Measurements from ENCODE around the gene SIRPB1.
"Not testable (repeated sequence)": the region's sequence is repeated elsewhere in the genome, so short reads cannot be mapped to it uniquely, and the experiment has no call there.

SIRPB1 gene

GRCh38 chr20:1616858-1617434 is 2.9 kb downstream of the SIRPB1 start:
- Histone ChIP-seq H3K27me3 (replicated peaks; ENCODE audit: control insufficient read depth, insufficient read depth, low read length, poor library complexity, severe bottlenecking) (no peaks in the 10 kb centered on the region), H3K4me1 (ENCODE audit: control insufficient read depth, insufficient read depth, low read length, poor library complexity, severe bottlenecking) (peaks cover 11% of the 10 kb centered on the region), H3K36me3 (ENCODE audit: control insufficient read depth, insufficient read depth, low read length) (no peaks in the 10 kb centered on the region), H3K27ac (ENCODE audit: insufficient read depth, low read length, poor library complexity, severe bottlenecking) (no peak overlapping the region), H3K4me3 (ENCODE audit: insufficient read depth, low read depth, low read length, poor library complexity, severe bottlenecking) (no peak overlapping the region), H3K9me3 (ENCODE audit: control insufficient read depth, low read length) (no peaks in the 10 kb centered on the region)
- no peak for DNase-seq

GRCh38 chr20:1610404-1610803 is 9.4 kb downstream of the SIRPB1 start:
- not testable (repeated sequence) for H3K9me3 ChIP-seq (ENCODE audit: control insufficient read depth, low read length); DNase-seq; H3K4me3 ChIP-seq (ENCODE audit: insufficient read depth, low read depth, low read length, poor library complexity, severe bottlenecking); H3K36me3 ChIP-seq (ENCODE audit: control insufficient read depth, insufficient read depth, low read length); H3K27me3 ChIP-seq (replicated peaks; ENCODE audit: control insufficient read depth, insufficient read depth, low read length, poor library complexity, severe bottlenecking); H3K27ac ChIP-seq (ENCODE audit: insufficient read depth, low read length, poor library complexity, severe bottlenecking); H3K4me1 ChIP-seq (ENCODE audit: control insufficient read depth, insufficient read depth, low read length, poor library complexity, severe bottlenecking)

- H3K4me3 ChIP-seq (ENCODE audit: insufficient read depth, low read depth, low read length, poor library complexity, severe bottlenecking); DNase-seq; H3K36me3 ChIP-seq (ENCODE audit: control insufficient read depth, insufficient read depth, low read length); H3K9me3 ChIP-seq (ENCODE audit: control insufficient read depth, low read length); H3K27me3 ChIP-seq (replicated peaks; ENCODE audit: control insufficient read depth, insufficient read depth, low read length, poor library complexity, severe bottlenecking); H3K27ac ChIP-seq (ENCODE audit: insufficient read depth, low read length, poor library complexity, severe bottlenecking); H3K4me1 ChIP-seq (ENCODE audit: control insufficient read depth, insufficient read depth, low read length, poor library complexity, severe bottlenecking): not testable (repeated sequence)
Measured at GRCh38 chr20:1608678-1609347, 11.0 kb downstream of the SIRPB1 start.

GRCh38 chr20:1600736-1601135 is 19.1 kb downstream of the SIRPB1 start:
- Histone ChIP-seq H3K27ac (ENCODE audit: insufficient read depth, low read length, poor library complexity, severe bottlenecking) (no peak overlapping the region), H3K27me3 (replicated peaks; ENCODE audit: control insufficient read depth, insufficient read depth, low read length, poor library complexity, severe bottlenecking) (no peaks in the 10 kb centered on the region), H3K4me1 (ENCODE audit: control insufficient read depth, insufficient read depth, low read length, poor library complexity, severe bottlenecking) (no peaks in the 10 kb centered on the region), H3K4me3 (ENCODE audit: insufficient read depth, low read depth, low read length, poor library complexity, severe bottlenecking) (no peak overlapping the region), H3K36me3 (ENCODE audit: control insufficient read depth, insufficient read depth, low read length) (no peaks in the 10 kb centered on the region), H3K9me3 (ENCODE audit: control insufficient read depth, low read length) (no peaks in the 10 kb centered on the region)
- DNase-seq = no peak

GRCh38 chr20:1595333-1595732 is 24.5 kb downstream of the SIRPB1 start:
- no peaks in the 10 kb centered on the region for H3K27me3 ChIP-seq (replicated peaks; ENCODE audit: control insufficient read depth, insufficient read depth, low read length, poor library complexity, severe bottlenecking)
- no peaks in the 10 kb centered on the region for H3K4me1 ChIP-seq (ENCODE audit: control insufficient read depth, insufficient read depth, low read length, poor library complexity, severe bottlenecking)
- H3K4me3 ChIP-seq (ENCODE audit: insufficient read depth, low read depth, low read length, poor library complexity, severe bottlenecking) = no peak overlapping the region
- DNase-seq = no peak
- H3K27ac ChIP-seq (ENCODE audit: insufficient read depth, low read length, poor library complexity, severe bottlenecking) = no peak overlapping the region
- no peaks in the 10 kb centered on the region for H3K36me3 ChIP-seq (ENCODE audit: control insufficient read depth, insufficient read depth, low read length)
- no peaks in the 10 kb centered on the region for H3K9me3 ChIP-seq (ENCODE audit: control insufficient read depth, low read length)

GRCh38 chr20:1588533-1589460 is 31.0 kb downstream of the SIRPB1 start:
- Histone ChIP-seq H3K36me3 (ENCODE audit: control insufficient read depth, insufficient read depth, low read length) (no peaks in the 10 kb centered on the region), H3K4me3 (ENCODE audit: insufficient read depth, low read depth, low read length, poor library complexity, severe bottlenecking) (no peak overlapping the region), H3K9me3 (ENCODE audit: control insufficient read depth, low read length) (no peaks in the 10 kb centered on the region), H3K4me1 (ENCODE audit: control insufficient read depth, insufficient read depth, low read length, poor library complexity, severe bottlenecking) (no peaks in the 10 kb centered on the region), H3K27me3 (replicated peaks; ENCODE audit: control insufficient read depth, insufficient read depth, low read length, poor library complexity, severe bottlenecking) (no peaks in the 10 kb centered on the region), H3K27ac (ENCODE audit: insufficient read depth, low read length, poor library complexity, severe bottlenecking) (no peak overlapping the region)
- no peak for DNase-seq

- Histone ChIP-seq H3K27me3 (replicated peaks; ENCODE audit: control insufficient read depth, insufficient read depth, low read length, poor library complexity, severe bottlenecking) (no peaks in the 10 kb centered on the region), H3K27ac (ENCODE audit: insufficient read depth, low read length, poor library complexity, severe bottlenecking) (no peak overlapping the region), H3K4me1 (ENCODE audit: control insufficient read depth, insufficient read depth, low read length, poor library complexity, severe bottlenecking) (no peaks in the 10 kb centered on the region), H3K4me3 (ENCODE audit: insufficient read depth, low read depth, low read length, poor library complexity, severe bottlenecking) (no peak overlapping the region), H3K9me3 (ENCODE audit: control insufficient read depth, low read length) (no peaks in the 10 kb centered on the region), H3K36me3 (ENCODE audit: control insufficient read depth, insufficient read depth, low read length) (no peaks in the 10 kb centered on the region)
- DNase-seq = no peak
Measured at GRCh38 chr20:1587781-1588532, 31.9 kb downstream of the SIRPB1 start.

- no peak overlapping the region for H3K27ac ChIP-seq (ENCODE audit: insufficient read depth, low read length, poor library complexity, severe bottlenecking)
- H3K9me3 ChIP-seq (ENCODE audit: control insufficient read depth, low read length) = no peaks in the 10 kb centered on the region
- no peaks in the 10 kb centered on the region for H3K4me1 ChIP-seq (ENCODE audit: control insufficient read depth, insufficient read depth, low read length, poor library complexity, severe bottlenecking)
- H3K36me3 ChIP-seq (ENCODE audit: control insufficient read depth, insufficient read depth, low read length) = no peaks in the 10 kb centered on the region
- DNase-seq = no peak
- H3K4me3 ChIP-seq (ENCODE audit: insufficient read depth, low read depth, low read length, poor library complexity, severe bottlenecking) = no peak overlapping the region
- H3K27me3 ChIP-seq (replicated peaks; ENCODE audit: control insufficient read depth, insufficient read depth, low read length, poor library complexity, severe bottlenecking) = no peaks in the 10 kb centered on the region
Measured at GRCh38 chr20:1579488-1579887, 40.3 kb downstream of the SIRPB1 start.

GRCh38 chr20:1577906-1578305 is 41.9 kb downstream of the SIRPB1 start:
- no peak for DNase-seq
- no peaks in the 10 kb centered on the region for H3K4me1 ChIP-seq (ENCODE audit: control insufficient read depth, insufficient read depth, low read length, poor library complexity, severe bottlenecking)
- H3K27ac ChIP-seq (ENCODE audit: insufficient read depth, low read length, poor library complexity, severe bottlenecking) = no peak overlapping the region
- H3K36me3 ChIP-seq (ENCODE audit: control insufficient read depth, insufficient read depth, low read length) = no peaks in the 10 kb centered on the region
- no peaks in the 10 kb centered on the region for H3K9me3 ChIP-seq (ENCODE audit: control insufficient read depth, low read length)
- no peaks in the 10 kb centered on the region for H3K27me3 ChIP-seq (replicated peaks; ENCODE audit: control insufficient read depth, insufficient read depth, low read length, poor library complexity, severe bottlenecking)
- no peak overlapping the region for H3K4me3 ChIP-seq (ENCODE audit: insufficient read depth, low read depth, low read length, poor library complexity, severe bottlenecking)
